ENCODE data around the gene ADARB1. TPM values are rescaled to one million over a fixed set of nuclear protein-coding genes. Genes with fewer than 3 reads are reported as not detected.

Gene ADARB1
- polyA plus RNA-seq, 3 donors, result 0.40 to 2.6 (median 1.0) TPM

DNA sequence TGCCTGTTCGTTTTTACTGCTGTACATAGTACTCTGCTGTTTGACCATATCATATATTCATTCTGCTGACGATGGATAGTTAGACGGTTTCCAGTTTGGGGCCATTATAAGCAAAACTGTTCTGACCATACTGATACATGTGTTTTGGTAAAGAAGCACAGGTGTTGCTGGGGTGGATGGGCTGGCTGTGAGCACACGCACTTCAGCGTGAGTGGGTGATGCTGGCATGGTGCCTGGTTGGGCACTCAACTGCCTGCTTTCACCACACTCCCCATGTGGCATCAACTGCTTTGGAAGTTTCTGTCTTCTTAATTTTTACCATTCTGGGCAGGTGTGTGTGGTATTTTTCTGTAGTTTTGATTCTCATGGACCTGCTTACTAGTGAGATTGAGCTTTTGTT, 37.3 kb downstream of the ADARB1 start:
- intact Hi-C loops (cut with micrococcal nuclease), result no loop called here

DNA sequence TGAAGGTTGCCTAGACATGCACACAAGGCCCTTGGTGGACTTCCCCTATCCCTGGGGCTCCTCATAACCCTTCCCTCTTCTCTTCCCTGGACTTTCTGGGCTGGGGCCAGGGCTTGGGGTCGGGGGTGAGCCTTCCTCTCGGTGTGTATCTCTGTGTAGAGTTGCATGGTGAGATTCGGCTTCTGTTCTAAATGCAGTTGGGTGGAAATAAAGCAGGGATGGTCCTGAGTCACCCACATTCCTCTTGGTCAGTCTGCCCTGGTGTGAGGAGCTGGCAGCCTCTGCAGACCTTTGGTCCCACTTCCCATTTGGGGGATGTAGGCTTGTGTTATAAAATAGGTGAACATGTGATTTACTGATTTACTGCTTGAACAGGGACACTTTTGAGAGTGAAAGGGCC, 38.0 kb downstream of the ADARB1 start:
- Mint-ChIP-seq H3K27ac (no peak overlapping the region), H3K4me3 (no peak overlapping the region), H3K9me3 (peaks cover 0 to 2% (median 0%) of the 10 kb centered on the region in 7 donors), H3K36me3 (no peaks in the 10 kb centered on the region), H3K27me3 (ENCODE audit: low read depth in 3 of 3) (peaks cover 3 to 8% (median 8%) of the 10 kb centered on the region in 3 donors), H3K4me1 (peaks cover 48% of the 10 kb centered on the region)
- no peak overlapping the region for H3K9ac ChIP-seq (ENCODE audit: insufficient read depth, low read length, poor library complexity, severe bottlenecking)
- H3K4me1 ChIP-seq (ENCODE audit: control insufficient read depth in 1 of 2, insufficient read depth in 2 of 2, low read length in 2 of 2), result peaks cover 33 to 43% of the 10 kb centered on the region in 2 donors
- TF ChIP-seq, protein P1, sequence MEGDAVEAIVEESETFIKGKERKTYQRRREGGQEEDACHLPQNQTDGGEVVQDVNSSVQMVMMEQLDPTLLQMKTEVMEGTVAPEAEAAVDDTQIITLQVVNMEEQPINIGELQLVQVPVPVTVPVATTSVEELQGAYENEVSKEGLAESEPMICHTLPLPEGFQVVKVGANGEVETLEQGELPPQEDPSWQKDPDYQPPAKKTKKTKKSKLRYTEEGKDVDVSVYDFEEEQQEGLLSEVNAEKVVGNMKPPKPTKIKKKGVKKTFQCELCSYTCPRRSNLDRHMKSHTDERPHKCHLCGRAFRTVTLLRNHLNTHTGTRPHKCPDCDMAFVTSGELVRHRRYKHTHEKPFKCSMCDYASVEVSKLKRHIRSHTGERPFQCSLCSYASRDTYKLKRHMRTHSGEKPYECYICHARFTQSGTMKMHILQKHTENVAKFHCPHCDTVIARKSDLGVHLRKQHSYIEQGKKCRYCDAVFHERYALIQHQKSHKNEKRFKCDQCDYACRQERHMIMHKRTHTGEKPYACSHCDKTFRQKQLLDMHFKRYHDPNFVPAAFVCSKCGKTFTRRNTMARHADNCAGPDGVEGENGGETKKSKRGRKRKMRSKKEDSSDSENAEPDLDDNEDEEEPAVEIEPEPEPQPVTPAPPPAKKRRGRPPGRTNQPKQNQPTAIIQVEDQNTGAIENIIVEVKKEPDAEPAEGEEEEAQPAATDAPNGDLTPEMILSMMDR (IDR thresholded peaks at IDR 0.05), result no peak
- H3K4me3 ChIP-seq (replicated peaks in 1 of 3; ENCODE audit: low read depth in 2 of 3, low read length in 3 of 3), result no peak overlapping the region
- intact Hi-C loops (cut with micrococcal nuclease), result no loop called here
- 70% methylated on average over 3 of the region's 3 CpGs for WGBS (ENCODE audit: insufficient coverage)
- no peaks in the 10 kb centered on the region for H3K79me2 ChIP-seq (ENCODE audit: insufficient read depth, low read length)
- peaks cover 4% of the 10 kb centered on the region for H4K20me1 ChIP-seq (ENCODE audit: insufficient read depth, low read length)
- H3K36me3 ChIP-seq (replicated peaks in 1 of 2; ENCODE audit: control insufficient read depth in 1 of 2, insufficient read depth in 2 of 2, low read length in 2 of 2), result no peaks in the 10 kb centered on the region
- peaks cover 0 to 2% of the 10 kb centered on the region in 2 donors for H3K9me3 ChIP-seq (replicated peaks in 1 of 2; ENCODE audit: control insufficient read depth in 1 of 2, insufficient read depth in 1 of 2, low read length in 2 of 2)
- H2AFZ ChIP-seq (ENCODE audit: insufficient read depth, low read depth, low read length, poor library complexity, severe bottlenecking), result no peak overlapping the region
- H3K27me3 ChIP-seq (ENCODE audit: control insufficient read depth in 2 of 2, insufficient read depth in 2 of 2, low read length in 2 of 2), result no peaks in the 10 kb centered on the region
- no peak for DNase-seq
- no peak overlapping the region for H3K27ac ChIP-seq (ENCODE audit: low read depth in 1 of 2, low read length in 2 of 2)
- no peak overlapping the region for H3K4me2 ChIP-seq (replicated peaks; ENCODE audit: extremely low read depth, low read length, poor library complexity, severe bottlenecking)

More for the DNA sequence above, 37.3 kb downstream of the ADARB1 start:
- H3K4me3 Mint-ChIP-seq, result no peak overlapping the region
- peaks cover 3 to 8% (median 8%) of the 10 kb centered on the region in 3 donors for H3K27me3 Mint-ChIP-seq (ENCODE audit: low read depth in 3 of 3)
- no peaks in the 10 kb centered on the region for H3K27me3 ChIP-seq (ENCODE audit: control insufficient read depth in 2 of 2, insufficient read depth in 2 of 2, low read length in 2 of 2)
- H3K4me1 ChIP-seq (ENCODE audit: control insufficient read depth in 1 of 2, insufficient read depth in 2 of 2, low read length in 2 of 2), result peaks cover 33 to 43% of the 10 kb centered on the region in 2 donors
- H2AFZ ChIP-seq (ENCODE audit: insufficient read depth, low read depth, low read length, poor library complexity, severe bottlenecking), result no peak overlapping the region
- peaks cover 0 to under 1% (median 0%) of the 10 kb centered on the region in 7 donors for H3K9me3 Mint-ChIP-seq
- no peak overlapping the region for H3K4me2 ChIP-seq (replicated peaks; ENCODE audit: extremely low read depth, low read length, poor library complexity, severe bottlenecking)
- DNase-seq, result no peak
- no peak overlapping the region for H3K4me3 ChIP-seq (replicated peaks in 1 of 3; ENCODE audit: low read depth in 2 of 3, low read length in 3 of 3)
- H4K20me1 ChIP-seq (ENCODE audit: insufficient read depth, low read length), result peaks cover 4% of the 10 kb centered on the region
- TF ChIP-seq, protein P1 (IDR thresholded peaks at IDR 0.05), result no peak
- no peak overlapping the region for H3K27ac ChIP-seq (ENCODE audit: low read depth in 1 of 2, low read length in 2 of 2)
- H3K4me1 Mint-ChIP-seq, result peaks cover 48% of the 10 kb centered on the region
- no peaks in the 10 kb centered on the region for H3K36me3 Mint-ChIP-seq
- no CpG with 5 or more reads among the region's 5 CpGs for WGBS (ENCODE audit: insufficient coverage)
- H3K27ac Mint-ChIP-seq, result no peak overlapping the region
- no peaks in the 10 kb centered on the region for H3K9me3 ChIP-seq (replicated peaks in 1 of 2; ENCODE audit: control insufficient read depth in 1 of 2, insufficient read depth in 1 of 2, low read length in 2 of 2)
- no peak overlapping the region for H3K9ac ChIP-seq (ENCODE audit: insufficient read depth, low read length, poor library complexity, severe bottlenecking)
- H3K36me3 ChIP-seq (replicated peaks in 1 of 2; ENCODE audit: control insufficient read depth in 1 of 2, insufficient read depth in 2 of 2, low read length in 2 of 2), result no peaks in the 10 kb centered on the region
- no peaks in the 10 kb centered on the region for H3K79me2 ChIP-seq (ENCODE audit: insufficient read depth, low read length)

Data from CD14-positive monocyte (primary cell).